RCC 7860 (cell line): ENCODE data around the gene AMBP.

Experiments
- DNase-seq: peaks from one replicate; pipeline ENCODE4 v3.0.0-alpha.2; 2015; ENCODE audit warnings: low spot score
- FAIRE-seq: peaks from 2 replicates; lab custom pipeline; 2012; peaks lifted over from hg19 to GRCh38; lab: Jason Lieb, UNC

The AMBP gene

DNA sequence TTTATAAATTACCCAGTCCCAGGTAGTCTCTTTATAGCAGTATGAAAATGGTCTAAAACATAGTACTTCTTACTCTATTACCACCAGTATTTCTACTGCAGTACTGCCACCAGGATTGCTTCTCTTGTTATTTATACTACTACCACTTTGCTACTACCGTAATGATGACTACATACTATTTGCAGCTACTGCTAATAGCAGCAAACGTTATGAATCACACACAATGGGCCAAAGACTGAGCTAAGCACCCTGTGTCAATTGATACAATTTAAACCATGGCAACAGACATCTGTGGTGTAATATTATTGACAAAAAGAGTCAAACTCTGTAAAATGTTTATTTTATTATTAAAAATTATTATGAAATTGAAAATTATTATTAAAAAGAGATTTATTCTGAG is 36.3 kb upstream of the AMBP start:
- peak; percentile 12 for DNase-seq
- FAIRE-seq = no peak

DNA sequence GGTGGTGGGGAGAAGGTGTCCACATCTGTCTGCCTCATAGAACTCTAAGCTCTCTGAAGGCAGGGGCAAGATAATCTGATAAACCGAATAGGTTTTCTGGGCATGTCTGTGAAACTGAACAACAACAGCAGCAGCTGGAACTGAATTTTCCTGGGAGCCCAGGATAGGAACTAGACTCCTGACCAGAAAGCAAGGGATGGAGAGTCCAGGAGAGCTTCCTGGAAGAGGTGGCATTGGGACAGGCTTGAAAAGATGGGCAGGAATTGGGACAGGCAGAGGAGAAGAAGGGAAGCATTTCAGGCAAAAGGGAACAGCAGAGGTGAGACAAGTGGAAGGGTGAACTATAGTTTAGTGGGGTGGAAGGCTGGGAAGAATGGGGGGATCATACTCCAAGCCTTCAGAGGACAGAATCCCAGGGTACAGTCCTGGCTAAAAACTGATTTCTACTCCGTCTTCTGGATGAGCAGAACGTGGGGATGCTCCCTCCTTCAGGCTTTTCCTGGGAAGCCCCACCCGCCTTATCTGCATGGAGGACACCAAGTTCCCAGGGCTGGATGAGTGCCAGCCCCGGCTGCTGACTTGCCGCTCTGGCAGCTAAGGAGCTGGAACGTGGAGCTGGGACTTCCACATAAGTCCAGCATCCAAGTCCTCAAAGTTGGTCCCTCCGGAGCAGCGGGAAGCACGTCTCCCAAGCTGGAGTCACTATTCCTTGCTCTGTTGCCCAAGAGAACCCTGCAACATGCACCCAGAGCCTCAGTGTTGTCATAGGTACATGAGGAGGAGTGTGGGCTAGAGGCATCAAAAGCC is 34.9 kb upstream of the AMBP start:
- DNase-seq (peak; percentile 8), FAIRE-seq (no peak)

DNA sequence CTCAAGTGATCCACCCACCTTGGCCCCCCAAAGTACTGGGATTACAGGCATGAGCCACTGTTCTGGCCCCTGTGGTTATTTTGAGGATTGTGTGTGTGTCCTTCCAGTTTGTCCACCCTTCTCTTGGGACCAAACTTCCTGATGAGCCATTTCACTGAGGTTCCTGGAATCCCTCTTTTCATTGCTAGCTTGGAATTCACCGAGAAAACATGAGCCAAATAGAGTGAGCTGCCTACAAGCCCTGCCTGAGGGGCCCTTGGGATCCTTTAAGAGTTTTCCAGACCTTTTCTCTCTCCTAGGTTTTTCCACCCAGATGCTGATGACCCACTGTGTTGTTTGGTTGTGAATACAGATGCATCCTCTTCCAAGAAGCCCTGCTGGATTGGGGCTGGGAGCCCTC is 34.2 kb upstream of the AMBP start:
- DNase-seq (no peak), FAIRE-seq (no peak)

DNA sequence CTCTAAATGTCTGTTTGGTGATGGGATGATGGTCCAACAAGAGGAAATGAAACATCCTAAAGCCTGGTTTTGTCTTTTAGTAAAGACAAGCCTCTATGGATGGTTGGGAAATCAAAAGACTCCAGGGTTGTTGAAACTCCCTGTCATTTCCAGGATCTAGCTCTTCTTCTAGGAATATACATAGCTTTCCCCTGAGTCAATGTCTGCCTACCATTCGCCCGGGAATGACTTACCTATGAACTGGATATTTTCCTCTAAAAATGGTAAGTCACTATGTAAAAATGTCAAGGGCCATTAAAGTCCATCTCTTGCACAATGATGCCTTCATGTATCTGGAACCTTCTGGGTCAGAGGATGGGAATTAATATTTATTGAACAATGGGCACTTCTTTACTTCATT is 32.1 kb upstream of the AMBP start:
- FAIRE-seq = peak; percentile 94
- peak; percentile 93 for DNase-seq

DNA sequence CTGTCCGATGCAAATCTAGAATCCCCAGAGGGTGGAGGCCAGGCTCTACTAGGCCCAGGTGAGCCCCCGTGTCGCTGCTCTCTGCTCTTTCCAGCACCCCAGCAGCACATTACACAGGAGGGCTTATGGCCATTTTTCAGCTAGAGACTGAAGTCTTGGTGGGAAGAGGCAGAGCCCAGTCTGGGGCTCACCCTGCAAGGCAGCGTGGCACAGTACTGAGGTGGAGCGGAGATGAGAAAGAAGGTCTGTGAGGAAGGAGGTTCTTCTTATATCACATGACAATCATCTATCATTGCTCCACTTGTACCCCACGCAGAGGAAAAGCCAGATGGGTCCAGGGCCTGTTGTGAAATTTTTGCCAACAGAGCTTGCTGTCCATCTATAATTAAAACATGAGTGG is 31.0 kb upstream of the AMBP start:
- no peak for DNase-seq
- no peak for FAIRE-seq

DNA sequence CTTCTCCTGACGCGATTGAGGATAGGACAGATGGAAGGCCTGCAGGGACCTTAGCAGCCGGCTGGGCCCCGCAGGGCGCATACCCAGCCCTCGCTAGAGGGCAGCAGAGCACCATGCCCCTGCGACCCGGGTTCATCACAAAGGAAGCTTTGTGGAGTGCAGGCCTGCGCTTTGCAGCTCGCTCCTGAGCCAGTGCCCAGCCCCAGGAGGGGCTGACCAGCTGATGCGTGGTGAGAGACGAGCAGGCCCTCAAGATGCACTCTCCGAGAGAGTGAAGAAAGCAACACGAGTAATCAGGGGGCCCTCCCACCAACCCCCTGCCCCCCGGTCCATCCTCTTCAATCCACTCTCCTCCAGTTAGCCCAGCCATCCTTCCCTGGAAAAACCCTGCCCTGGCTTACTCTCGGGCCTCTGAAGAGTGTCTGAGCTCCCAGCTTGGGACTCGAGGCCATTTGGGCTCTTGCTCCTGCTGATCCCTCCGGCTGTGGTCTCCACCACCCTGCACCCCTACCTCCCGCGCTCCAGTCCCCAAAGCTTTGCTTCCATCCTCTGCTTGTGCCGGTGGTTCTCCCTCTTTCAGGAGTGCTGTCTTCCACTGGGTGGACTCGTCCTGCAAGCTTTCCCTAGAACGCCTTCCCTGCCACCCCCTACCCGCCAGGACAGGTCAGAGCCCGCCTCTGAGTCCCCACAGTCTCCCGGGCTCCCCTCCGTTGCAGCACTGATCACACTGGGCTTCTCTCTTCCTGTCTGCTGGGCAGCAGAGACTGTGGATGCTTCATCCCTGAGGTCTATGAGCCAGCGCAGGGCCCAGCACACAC is 30.1 kb upstream of the AMBP start:
- FAIRE-seq (no peak), DNase-seq (peak; percentile 55)

DNA sequence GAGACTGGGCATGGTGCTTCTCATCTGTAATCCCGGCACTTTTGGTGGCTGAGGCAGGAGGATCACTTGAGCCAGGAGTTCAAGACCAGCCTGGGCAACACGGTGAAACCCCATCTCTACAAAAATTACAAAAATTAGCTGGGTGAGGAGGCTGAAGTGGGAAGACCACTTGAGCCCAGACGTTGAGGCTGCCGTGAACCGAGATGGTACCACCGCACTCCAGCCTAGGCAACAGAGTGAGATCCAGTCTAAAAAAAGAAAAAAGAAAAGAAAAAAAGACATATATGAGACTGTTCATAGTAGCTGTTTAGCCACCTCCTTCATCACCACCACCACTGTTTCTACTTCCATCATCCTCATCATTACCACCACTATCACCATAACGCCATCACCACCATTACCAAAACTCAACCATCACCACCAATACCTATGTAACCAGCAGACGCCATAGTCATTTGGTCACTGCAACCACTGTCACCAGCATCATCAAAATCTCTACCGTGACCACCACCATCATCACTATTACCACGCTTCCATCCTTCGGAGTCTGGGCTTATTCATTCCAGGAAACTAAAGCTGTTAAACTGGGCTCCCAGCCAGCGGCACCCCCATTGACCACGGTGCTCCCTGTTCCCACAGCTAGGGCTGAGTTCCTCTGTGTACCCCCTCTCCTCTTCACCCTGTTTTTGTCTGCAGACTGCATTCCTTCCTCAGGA is 29.3 kb upstream of the AMBP start:
- FAIRE-seq (no peak), DNase-seq (no peak)

DNA sequence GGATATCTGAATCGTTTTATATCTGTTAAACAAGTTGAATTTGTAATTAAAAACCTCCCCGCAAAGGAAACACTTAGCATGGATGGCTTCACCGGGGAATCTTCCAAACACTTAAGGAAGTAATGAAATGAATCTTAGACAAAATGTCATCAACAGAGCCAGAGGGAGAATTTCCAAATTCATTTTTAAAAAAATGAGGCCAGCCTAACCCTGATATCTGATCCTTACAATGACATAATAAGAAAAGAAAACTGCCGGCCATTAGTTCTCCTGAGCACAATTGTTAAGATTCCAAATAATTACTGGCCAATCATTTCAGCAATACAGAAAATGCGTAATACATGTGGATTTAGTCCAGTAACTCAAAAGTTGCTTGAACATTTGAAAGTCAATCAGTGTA is 27.1 kb upstream of the AMBP start:
- no peak for FAIRE-seq
- DNase-seq = no peak

DNA sequence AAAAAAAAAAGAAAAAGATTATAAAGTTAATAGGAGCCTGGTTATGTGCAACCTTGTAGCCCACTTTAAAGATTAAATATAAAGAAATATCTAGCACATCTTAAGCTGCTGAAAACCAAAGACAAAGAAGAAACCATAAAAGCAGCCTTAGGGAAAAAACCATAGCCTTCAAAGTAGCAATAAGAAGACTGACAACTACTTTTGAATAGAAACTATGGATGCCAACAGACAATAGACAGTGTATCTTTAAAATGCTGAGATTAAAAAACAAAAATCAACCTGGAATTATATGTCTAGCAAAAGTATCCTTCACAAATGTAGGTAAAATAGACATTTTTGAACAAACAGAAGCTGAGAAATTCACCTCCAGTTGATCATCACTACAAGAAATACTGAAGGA is 24.4 kb upstream of the AMBP start:
- FAIRE-seq = no peak
- no peak for DNase-seq

DNA sequence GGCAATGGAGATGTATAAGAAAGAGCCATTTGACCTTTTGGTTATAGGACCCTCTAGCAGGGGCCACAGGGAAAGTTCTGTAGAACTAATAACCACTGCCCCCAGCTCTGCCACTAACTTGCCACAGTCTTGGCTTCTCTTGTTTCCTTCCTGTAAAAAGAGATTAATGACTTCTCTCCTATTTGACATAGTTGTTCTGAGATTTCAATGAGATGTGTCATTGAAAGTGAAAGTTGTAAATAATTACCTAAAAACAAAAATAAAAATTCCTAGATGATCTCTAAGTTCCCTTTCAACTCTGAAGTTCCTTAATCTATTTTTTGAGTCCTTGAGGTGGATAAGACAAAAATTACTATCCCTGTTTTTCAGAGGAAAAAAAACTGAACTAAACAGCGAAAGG is 22.4 kb upstream of the AMBP start:
- peak; percentile 37 for DNase-seq
- FAIRE-seq = peak; percentile 87

DNA sequence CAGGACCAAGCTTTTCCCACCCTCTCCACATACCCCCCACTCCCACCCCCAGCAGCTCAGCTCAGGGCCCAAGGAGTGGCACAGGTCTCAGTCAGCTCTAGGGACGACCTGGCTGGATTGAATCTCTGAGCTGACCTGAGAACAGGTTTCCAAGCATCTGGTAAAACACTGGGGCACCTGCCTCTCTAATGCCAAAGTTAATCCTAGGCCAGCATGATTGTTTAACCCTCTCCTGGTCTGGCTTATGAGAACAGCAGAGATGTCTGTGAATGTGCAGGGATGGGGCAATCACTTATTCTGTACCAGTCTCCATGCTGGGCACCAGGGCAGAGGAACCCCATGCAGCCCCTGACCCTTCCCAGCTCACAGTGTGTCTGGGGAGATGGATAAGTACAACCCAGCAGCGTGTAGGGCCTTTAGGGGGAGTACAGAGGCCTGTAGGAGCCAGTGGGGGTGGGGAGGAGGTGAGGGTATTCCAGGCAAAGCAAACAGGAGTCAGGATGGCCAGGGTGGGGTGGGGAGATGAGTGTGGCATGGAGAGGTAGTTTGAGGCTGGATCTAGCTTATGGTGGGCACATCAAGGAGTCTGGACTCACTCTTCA is 21.7 kb upstream of the AMBP start:
- DNase-seq (no peak), FAIRE-seq (no peak)

DNA sequence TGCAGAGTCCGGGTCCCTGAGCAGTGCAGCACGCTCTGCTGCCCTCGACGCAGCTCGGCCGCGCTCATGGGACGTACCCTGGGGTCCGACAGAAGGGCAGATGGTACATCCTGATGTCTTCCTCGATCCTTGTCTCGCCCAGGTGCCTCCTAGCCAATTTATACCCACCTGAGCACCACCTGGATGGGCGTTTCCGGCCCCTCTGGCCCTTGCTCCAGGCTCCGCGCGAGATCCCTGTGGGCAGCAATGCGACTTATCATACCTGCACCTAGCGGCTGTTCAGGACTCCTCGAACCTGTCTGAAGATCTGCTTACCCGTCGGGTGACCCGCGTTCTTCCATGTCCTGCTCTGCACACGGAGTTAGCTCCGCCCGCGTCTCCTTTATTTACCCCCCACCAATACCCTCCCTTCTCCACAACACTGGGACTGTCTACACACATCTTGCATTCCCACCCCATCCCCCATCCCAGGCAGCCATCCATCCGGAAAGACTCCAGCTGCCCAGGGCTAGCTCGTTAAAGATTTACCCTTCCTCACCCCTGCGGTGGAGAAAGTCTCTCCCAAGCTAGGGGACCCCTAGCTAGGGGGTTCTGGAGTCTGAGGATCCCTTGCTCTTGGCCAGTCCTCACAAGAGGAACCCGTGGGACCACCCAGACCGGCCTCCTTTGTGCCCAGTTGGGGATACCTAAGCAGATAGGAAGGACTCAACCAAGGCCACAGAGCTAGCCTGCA is 21.0 kb upstream of the AMBP start, which contains the start of gene KIF12:
Gene KIF12 (minus strand): TSS at position 357 of the 733 bp plus-strand sequence. CDS start 16 bp downstream, at position 341.
- DNase-seq (peak; percentile 85), FAIRE-seq (peak; percentile 92)

DNA sequence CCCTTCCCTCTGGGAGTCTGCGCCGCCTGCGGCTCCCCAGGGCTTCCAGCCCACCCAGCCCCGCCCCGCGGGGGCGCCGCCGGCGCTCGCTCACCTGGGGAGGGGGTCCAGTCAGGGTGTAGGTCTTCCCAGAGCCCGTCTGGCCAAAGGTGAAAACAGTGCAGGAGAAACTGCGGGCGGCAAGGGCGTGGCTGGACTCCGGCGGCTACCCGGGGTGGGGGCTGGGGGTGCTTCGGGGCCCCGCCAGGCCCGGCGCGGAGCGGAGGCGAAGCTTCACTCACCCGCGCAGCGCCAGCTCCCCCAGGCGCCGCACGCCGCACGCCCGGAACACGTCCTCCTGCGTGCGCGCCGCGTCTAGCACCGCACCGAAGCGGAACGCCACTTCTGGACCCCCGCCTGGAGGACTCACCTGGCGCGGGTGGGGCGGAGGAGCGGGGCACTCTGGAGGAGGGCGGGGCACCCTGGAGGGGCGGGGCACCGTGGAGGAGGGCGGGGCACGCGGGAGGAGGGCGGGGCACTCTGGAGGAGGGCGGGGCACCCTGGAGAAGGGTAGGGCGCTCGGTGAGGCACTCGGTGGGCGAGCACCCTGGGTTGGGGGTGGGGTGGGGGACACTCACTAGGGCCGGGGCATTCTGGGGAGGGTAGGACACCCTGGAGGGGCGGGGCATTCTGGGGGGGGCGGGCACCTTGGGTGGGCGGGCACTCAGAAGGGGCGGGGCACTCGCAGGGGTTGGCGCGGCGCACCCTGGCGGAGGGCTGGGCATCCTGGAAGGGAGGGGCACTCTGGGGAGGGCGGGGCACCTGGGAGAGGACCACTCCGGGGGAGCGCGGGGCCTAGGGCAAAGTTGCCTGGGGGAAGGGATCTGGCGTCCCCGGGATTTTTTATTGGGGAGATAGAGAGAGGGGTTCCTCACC is 20.2 kb upstream of the AMBP start:
- FAIRE-seq (no peak), DNase-seq (peak; percentile 49)

DNA sequence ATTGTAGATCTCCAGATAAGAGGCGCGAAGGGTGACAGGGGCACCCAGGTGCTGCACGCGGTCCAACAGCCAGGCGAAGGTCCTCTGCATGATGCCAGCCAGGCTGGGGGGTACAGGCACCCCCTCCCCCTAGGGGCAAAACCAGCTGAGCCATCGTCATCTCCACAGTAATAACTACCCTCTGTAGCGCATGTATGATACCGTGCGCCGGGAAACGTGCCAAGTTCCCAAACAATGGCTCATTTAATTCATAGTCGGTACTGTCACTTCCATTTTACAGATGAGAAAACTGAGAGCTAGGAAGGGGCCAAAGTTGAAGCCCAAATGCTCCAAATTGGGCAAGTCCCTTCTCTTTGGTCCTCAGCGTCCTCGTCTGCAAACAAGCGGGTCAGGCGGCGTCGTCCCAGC is 19.5 kb upstream of the AMBP start:
- DNase-seq (no peak), FAIRE-seq (no peak)

DNA sequence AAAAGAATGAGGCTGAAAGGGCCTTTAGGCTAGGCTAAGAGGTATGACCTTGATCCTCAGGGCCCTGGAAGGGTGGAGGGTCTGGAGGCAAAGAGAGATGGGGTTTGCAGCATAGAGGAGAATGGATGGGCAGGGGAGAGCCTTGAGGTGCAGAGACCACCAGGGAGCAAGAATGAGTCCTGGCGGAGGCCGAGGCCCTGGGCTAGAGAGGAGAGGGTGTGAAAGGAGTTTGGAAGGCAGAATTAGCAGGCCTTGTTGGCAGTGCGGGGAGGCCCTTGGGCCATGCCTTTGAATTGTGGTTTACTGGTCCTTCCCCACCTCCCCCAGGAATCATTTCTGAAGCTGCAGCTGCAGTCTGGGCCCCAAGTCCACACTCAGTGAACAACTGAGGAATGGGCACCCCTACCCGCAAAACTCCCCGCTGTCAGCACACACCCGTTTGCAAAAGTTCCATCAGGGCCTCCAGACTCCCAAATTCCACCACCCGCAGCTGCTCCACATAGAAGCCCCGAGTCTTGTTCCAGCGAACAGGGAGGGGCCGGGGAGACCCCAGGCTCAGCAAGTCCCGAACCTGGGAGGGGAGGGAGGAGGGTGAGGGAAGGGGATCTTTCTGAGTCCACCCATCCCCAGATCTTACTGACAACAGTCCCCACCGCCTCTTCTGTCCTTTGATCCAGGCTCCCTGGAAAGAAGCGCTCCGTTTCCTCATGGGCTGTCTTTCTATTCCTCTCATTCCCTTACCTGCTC is 18.9 kb upstream of the AMBP start:
- FAIRE-seq (no peak), DNase-seq (no peak)

DNA sequence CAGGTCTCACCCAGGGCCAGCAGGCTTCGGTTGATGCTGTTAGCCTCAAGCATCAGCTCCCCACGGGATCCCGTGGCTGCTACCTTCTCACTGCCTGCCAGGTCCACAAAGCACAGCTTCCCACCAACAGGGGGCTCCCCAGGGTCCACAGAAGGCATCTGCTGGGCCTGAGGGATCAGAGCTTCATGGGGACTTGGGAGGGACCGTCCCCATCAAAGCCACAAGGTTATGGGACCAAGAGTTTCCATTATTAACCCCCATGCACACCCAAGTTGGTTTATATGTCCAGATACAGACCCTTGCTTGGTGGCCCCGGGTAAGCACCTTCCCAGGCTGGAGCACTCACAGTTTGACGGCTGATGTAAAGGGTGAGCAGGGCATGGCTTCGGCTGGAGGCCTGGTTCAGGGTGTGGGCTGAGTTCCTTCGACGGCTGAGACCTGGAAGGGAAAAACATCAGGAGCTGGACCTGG is 18.0 kb upstream of the AMBP start:
- no peak for FAIRE-seq

DNA sequence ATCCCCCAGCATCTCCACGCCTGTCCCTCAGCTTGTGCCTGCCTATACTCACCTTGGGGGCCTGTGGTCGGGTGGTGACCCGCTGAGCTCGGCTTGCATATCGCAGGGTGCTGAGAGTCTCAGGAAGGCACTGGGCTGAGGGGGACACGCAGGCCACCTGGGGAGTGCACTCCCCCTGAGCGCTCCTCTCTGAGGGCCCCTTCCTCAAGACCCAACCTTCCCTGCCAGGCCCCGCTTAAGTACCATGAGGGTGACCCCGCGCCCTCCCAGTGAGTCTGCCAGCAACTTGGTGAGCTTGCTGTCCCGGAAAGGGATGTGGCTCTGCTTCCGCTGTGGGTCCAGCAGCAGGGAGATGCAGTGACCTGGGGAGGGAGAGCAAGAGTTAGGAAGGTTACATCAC is 16.9 kb upstream of the AMBP start:
- DNase-seq (no peak), FAIRE-seq (no peak)

More for the DNA sequence above, 18.0 kb upstream of the AMBP start:
- no peak for DNase-seq

DNA sequence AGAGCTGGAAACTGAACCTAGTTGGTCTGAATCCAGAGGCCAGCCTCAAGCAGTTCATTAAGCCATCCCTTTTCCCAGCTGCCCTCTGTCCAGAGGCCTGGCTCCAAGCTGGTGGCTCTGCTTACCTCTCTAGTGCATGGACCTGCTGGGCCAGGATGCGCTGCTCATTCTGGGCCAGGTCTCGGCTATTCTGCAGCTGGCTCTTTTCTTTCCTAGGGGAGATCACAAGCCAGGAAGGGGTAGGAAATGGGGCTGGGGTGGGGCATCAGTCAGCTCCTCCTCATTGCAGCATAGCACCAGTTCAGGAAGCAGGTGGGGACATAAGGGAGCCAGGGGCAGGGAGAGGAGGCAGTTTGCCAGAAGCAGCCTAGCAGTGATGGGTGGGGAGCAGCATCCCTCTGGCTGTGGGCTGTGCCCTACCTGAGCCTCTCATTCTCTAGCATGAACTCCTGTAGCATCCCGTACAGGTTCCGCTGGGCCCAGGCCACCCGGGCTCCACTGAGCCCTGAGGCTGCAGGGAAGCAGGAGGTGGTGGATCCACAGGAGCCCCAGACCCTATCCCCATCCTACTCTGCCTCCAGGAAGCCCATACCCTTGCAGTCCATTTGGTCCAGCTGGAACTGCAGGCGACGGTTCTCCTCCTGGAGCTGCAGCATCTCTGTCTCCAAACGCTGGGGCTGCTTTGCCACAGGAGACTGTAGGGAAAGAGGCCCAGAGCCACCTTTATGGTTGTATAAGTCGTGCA is 15.8 kb upstream of the AMBP start:
- no peak for DNase-seq
- FAIRE-seq = no peak
